Fibroblast of lung (primary cell): ENCODE results near the gene IGF2R. TPM values are rescaled to one million over a fixed set of nuclear protein-coding genes. Genes with fewer than 3 reads are reported as not detected.
"Not testable (repeated sequence)": the region's sequence is repeated elsewhere in the genome, so short reads cannot be mapped to it uniquely, and the experiment has no call there.

Experiments
- DNase-seq, 2 donors: peaks; one replicate each; pipeline versions ENCODE4 v3.0.0 to v3.0.0-alpha.2; 2010; ENCODE audit warnings: low read depth in 2 of 2
- H2AFZ ChIP-seq: 2 replicates; pipeline ENCODE4 v1.5.1; 2012; ENCODE audit warnings: low read length, control low read depth, inconsistent platforms
- H3K27ac ChIP-seq: 2 replicates; pipeline ENCODE4 v1.5.1; 2011; ENCODE audit warnings: low read length, control low read depth; ENCODE audit not compliant: insufficient read depth
- H3K27me3 ChIP-seq: 2 replicates; pipeline ENCODE4 v1.5.1; 2011; ENCODE audit warnings: mild to moderate bottlenecking, low read length; ENCODE audit not compliant: control insufficient read depth, insufficient read depth
- H3K36me3 ChIP-seq: 2 replicates; pipeline ENCODE4 v1.5.1; 2011; ENCODE audit warnings: low read length; ENCODE audit not compliant: control insufficient read depth, insufficient read depth
- H3K4me1 ChIP-seq: 2 replicates; pipeline ENCODE4 v1.5.1; 2011; ENCODE audit warnings: low read length; ENCODE audit not compliant: control insufficient read depth, insufficient read depth; ENCODE audit errors: extremely low read depth
- H3K4me2 ChIP-seq: 2 replicates; pipeline ENCODE4 v1.5.1; 2011; ENCODE audit warnings: low read length, control low read depth; ENCODE audit not compliant: insufficient read depth; ENCODE audit errors: extremely low read depth
- H3K4me3 ChIP-seq, 4 experiments: fragments of 200-600 bp in 1 of 4; sonication (generic) in 1 of 4; replicated peaks in 1 of 4; 2 replicates each; pipeline ENCODE4 v1.5.1; 2011 to 2016; ENCODE audit warnings: low read length in 4 of 4, low read depth in 3 of 4, mild to moderate bottlenecking in 3 of 4, control low read depth in 2 of 4, inconsistent platforms in 1 of 4, mixed read lengths in 1 of 4; ENCODE audit not compliant: insufficient read depth in 1 of 4; ENCODE audit errors: control extremely low read depth in 1 of 4
- H3K79me2 ChIP-seq: 2 replicates; pipeline ENCODE4 v1.5.1; 2012; ENCODE audit warnings: mild to moderate bottlenecking, low read length, inconsistent platforms; ENCODE audit not compliant: control insufficient read depth, insufficient read depth
- H3K9ac ChIP-seq: 2 replicates; pipeline ENCODE4 v1.5.1; 2011; ENCODE audit warnings: mild to moderate bottlenecking, low read length, control low read depth; ENCODE audit not compliant: insufficient read depth
- H3K9me3 ChIP-seq: 2 replicates; pipeline ENCODE4 v1.5.1; 2012; ENCODE audit warnings: low read depth, low read length; ENCODE audit not compliant: control insufficient read depth, insufficient read depth
- H4K20me1 ChIP-seq: 2 replicates; pipeline ENCODE4 v1.5.1; 2011; ENCODE audit warnings: low read length; ENCODE audit not compliant: control insufficient read depth, insufficient read depth; ENCODE audit errors: extremely low read depth
- EZH2 ChIP-seq: IDR thresholded peaks from 2 replicates; pipeline ENCODE4 v1.5.1; 2012; ENCODE audit warnings: low read length, control low read depth, mild to moderate bottlenecking; ENCODE audit errors: missing control alignments
- polyA plus RNA-seq, 2 donors: library from polyadenylated mRNA; depleted of rRNA in 1 of 2; stranded (reverse) in 1 of 2; unstranded in 1 of 2; fragments of >200 nt; gene quantifications; 2 replicates each; pipeline ENCODE4 v1.2.1, GENCODE V29; 2011 to 2012; ENCODE audit warnings: missing spikeins in 1 of 2
- total RNA-seq: library from RNA; depleted of rRNA; stranded (reverse); fragments of >200 nt; gene quantifications from 2 replicates; pipeline ENCODE4 v1.2.1, GENCODE V29; 2014
- TF ChIP-seq, protein P1 (sequence below), 2 donors: IDR thresholded peaks in 1 of 2; conservative IDR thresholded peaks in 1 of 2; 1 replicate in 1 of 2; 2 replicates in 1 of 2; pipeline ENCODE4 v1.5.1; 2011 to 2012; ENCODE audit warnings: low read length in 2 of 2, control low read depth in 1 of 2, inconsistent platforms in 1 of 2, low read depth in 1 of 2, mild to moderate bottlenecking in 1 of 2

Gene IGF2R
- total and polyA plus RNA-seq, 2 donors (not counting 1 experiment from before 2014, with no cell fraction given), result 37.6 to 300 TPM

DNA sequence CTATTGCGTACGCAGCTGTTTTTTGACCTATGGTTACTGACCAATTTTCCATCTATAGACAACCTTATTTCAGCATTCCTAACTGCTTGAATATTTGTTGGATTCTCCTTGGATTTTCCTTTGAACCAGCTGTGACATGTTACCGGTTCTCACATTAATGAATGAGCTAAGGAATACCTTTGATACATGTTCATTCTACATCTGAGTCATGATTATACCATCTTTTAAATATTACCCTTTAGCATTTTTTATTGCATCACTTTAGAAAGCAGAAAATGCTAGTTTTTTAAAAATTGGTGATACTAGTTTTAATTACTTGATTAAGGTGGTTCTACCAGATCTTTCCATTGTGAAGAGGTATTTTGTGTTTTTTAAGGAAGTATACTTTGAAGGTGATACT lies 1.9 kb upstream of the IGF2R start:
- Histone ChIP-seq H3K36me3 (no peaks in the 10 kb centered on the region), H3K4me2 (no peak overlapping the region), H3K9ac (no peak overlapping the region), H3K79me2 (peaks cover 28% of the 10 kb centered on the region), H3K4me3 (no peak overlapping the region), H2AFZ (no peak overlapping the region), H3K27ac (no peak overlapping the region), H3K4me1 (peaks cover 4% of the 10 kb centered on the region), H4K20me1 (no peaks in the 10 kb centered on the region), H3K9me3 (no peaks in the 10 kb centered on the region), H3K27me3 (no peaks in the 10 kb centered on the region)
- peak in 1 of 2 donors; percentile 36 for DNase-seq
- TF ChIP-seq EZH2, result no peak
- TF ChIP-seq, protein P1, sequence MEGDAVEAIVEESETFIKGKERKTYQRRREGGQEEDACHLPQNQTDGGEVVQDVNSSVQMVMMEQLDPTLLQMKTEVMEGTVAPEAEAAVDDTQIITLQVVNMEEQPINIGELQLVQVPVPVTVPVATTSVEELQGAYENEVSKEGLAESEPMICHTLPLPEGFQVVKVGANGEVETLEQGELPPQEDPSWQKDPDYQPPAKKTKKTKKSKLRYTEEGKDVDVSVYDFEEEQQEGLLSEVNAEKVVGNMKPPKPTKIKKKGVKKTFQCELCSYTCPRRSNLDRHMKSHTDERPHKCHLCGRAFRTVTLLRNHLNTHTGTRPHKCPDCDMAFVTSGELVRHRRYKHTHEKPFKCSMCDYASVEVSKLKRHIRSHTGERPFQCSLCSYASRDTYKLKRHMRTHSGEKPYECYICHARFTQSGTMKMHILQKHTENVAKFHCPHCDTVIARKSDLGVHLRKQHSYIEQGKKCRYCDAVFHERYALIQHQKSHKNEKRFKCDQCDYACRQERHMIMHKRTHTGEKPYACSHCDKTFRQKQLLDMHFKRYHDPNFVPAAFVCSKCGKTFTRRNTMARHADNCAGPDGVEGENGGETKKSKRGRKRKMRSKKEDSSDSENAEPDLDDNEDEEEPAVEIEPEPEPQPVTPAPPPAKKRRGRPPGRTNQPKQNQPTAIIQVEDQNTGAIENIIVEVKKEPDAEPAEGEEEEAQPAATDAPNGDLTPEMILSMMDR (conservative IDR thresholded peaks at IDR 0.05 in 1 of 2, IDR thresholded peaks at IDR 0.05 in 1 of 2; ENCODE audit: low read depth in 1 of 2, low read length in 2 of 2), result no peak

DNA sequence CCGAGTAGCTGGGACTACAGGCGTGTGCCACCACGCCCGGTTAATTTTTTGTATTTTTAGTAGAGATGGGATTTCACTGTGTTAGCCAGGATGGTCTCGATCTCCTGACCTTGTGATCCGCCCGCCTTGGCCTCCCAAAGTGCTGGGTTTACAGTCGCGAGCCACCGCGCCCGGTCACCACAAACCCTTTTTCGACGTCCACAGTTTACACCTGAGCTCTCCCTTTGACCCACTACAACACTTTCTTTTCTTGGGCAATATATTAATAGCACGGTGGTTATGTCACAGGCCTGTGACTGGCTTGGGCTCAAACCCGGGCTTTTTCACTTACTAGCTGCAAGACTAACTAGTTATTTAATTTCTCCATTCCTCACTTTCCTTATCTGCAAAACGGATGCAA lies 1.3 kb upstream of the IGF2R start:
- not testable (repeated sequence) for H3K9me3 ChIP-seq, H3K4me2 ChIP-seq, H3K27ac ChIP-seq

DNA sequence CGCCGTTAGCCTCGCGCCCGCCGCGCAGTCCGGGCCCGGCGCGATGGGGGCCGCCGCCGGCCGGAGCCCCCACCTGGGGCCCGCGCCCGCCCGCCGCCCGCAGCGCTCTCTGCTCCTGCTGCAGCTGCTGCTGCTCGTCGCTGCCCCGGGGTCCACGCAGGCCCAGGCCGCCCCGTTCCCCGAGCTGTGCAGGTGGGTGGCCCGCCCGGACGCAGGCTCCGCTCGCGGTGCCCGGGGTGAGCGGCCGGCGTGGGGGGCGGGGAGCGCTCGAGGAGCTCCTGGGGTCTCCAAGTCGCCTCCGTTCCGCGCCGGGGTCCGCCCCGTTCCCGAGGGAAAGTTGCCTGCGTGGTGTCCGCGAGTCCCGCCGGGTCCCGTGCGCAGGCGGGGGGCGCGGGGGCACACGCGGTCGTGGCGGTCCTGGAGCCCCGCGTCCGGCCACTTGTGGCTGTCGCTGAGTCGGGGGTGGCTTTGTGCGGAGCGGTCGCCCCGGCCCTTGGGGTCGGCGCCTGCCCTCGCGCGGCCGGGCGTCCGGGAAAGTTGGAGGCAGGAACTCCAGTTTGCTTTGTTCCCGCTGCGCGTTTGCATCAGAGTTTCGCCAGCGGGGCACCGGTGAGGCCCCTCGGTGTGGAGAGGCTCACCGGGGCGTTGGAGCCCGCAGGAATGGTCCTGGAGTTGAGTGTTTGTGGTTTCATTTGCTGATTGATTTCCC lies 476 bp downstream of the IGF2R start:
- Histone ChIP-seq H3K4me1 (peaks cover 16% of the 10 kb centered on the region), H4K20me1 (peaks cover 3% of the 10 kb centered on the region), H3K27ac (peak overlapping the region; percentile 90), H3K36me3 (no peaks in the 10 kb centered on the region), H3K9ac (peak overlapping the region; percentile 95), H3K79me2 (peaks cover 47% of the 10 kb centered on the region), H3K9me3 (no peaks in the 10 kb centered on the region), H2AFZ (no peak overlapping the region), H3K4me2 (no peak overlapping the region), H3K27me3 (no peaks in the 10 kb centered on the region), H3K4me3 (peak overlapping the region; percentile 72 to 85 (median 75))
- peak in 1 of 2 donors; percentile 29 for DNase-seq
- no peak for TF ChIP-seq EZH2
- TF ChIP-seq, protein P1 (conservative IDR thresholded peaks at IDR 0.05 in 1 of 2, IDR thresholded peaks at IDR 0.05 in 1 of 2; ENCODE audit: low read depth in 1 of 2, low read length in 2 of 2), result no peak

More for the DNA sequence above, 1.3 kb upstream of the IGF2R start:
- H3K79me2 ChIP-seq, result peaks cover 34% of the 10 kb centered on the region
- H3K27me3 ChIP-seq, H3K36me3 ChIP-seq, DNase-seq, H4K20me1 ChIP-seq, H3K4me1 ChIP-seq, H2AFZ ChIP-seq, H3K9ac ChIP-seq, H3K4me3 ChIP-seq: not testable (repeated sequence)
